MM.1S (cell line): Measurements from ENCODE around the gene HS1BP3.
A peak's percentile ranks its signal among the peaks of the same experiment; 100 is the strongest.

Source experiments
- DNase-seq: peaks from one replicate; pipeline ENCODE4 v3.0.0-alpha.2; 2015
- H2AFZ ChIP-seq: fragments of 300-600 bp; sonication (generic); 2 replicates; pipeline ENCODE4 v1.6.0; 2016; ENCODE audit warnings: antibody characterized with exemption, low read length
- H3F3A ChIP-seq: fragments of 300-600 bp; sonication (generic); 2 replicates; pipeline ENCODE4 v1.6.1; 2016; ENCODE audit warnings: mild to moderate bottlenecking, antibody characterized with exemption, low read length, moderate library complexity, mixed read lengths; ENCODE audit not compliant: insufficient read depth
- H3K27ac ChIP-seq: fragments of 300-600 bp; sonication (generic); 2 replicates; pipeline ENCODE4 v1.5.1; 2016; ENCODE audit warnings: mild to moderate bottlenecking, low read length
- H3K27me3 ChIP-seq: fragments of 300-600 bp; sonication (generic); replicated peaks from 2 replicates; pipeline ENCODE4 v1.6.0; 2016; ENCODE audit warnings: low read length; ENCODE audit not compliant: insufficient read depth
- H3K36me3 ChIP-seq: fragments of 300-600 bp; sonication (generic); replicated peaks from 2 replicates; pipeline ENCODE4 v1.6.1; 2016; ENCODE audit warnings: mild to moderate bottlenecking, low read length, mixed read lengths; ENCODE audit not compliant: insufficient read depth
- H3K4me1 ChIP-seq: fragments of 300-600 bp; sonication (generic); 2 replicates; pipeline ENCODE4 v1.6.1; 2016; ENCODE audit warnings: low read length, mixed read lengths
- H3K4me2 ChIP-seq: fragments of 300-600 bp; sonication (generic); 2 replicates; pipeline ENCODE4 v1.6.0; 2016; ENCODE audit warnings: low read depth, low read length
- H3K4me3 ChIP-seq: fragments of 300-600 bp; sonication (generic); 2 replicates; pipeline ENCODE4 v1.5.1; 2016; ENCODE audit warnings: low read length, mixed read lengths
- H3K79me2 ChIP-seq: fragments of 300-600 bp; sonication (generic); 2 replicates; pipeline ENCODE4 v1.6.1; 2016; ENCODE audit warnings: mixed run types, low read length, mixed read lengths
- H3K9ac ChIP-seq: fragments of 300-600 bp; sonication (generic); 2 replicates; pipeline ENCODE4 v1.6.1; 2016; ENCODE audit warnings: low read length, mixed read lengths
- H3K9me2 ChIP-seq: fragments of 300-600 bp; sonication (generic); replicated peaks from 2 replicates; pipeline ENCODE4 v1.6.1; 2016; ENCODE audit warnings: mild to moderate bottlenecking, low read length, mixed read lengths; ENCODE audit not compliant: insufficient read depth
- H3K9me3 ChIP-seq: fragments of 300-600 bp; sonication (generic); replicated peaks from 2 replicates; pipeline ENCODE4 v1.6.1; 2016; ENCODE audit warnings: mild to moderate bottlenecking, low read length, mixed read lengths; ENCODE audit not compliant: insufficient read depth
- H4K20me1 ChIP-seq: fragments of 300-600 bp; sonication (generic); 2 replicates; pipeline ENCODE4 v1.6.1; 2016; ENCODE audit warnings: mild to moderate bottlenecking, low read length, moderate library complexity, mixed read lengths; ENCODE audit not compliant: insufficient read depth
- CTCF ChIP-seq: fragments of 300-600 bp; sonication (generic); IDR thresholded peaks from 2 replicates; pipeline ENCODE4 v1.5.1; 2016; ENCODE audit warnings: antibody characterized with exemption, low read length, mixed read lengths
- EZH2 ChIP-seq: fragments of 300-600 bp; sonication (generic); optimal IDR thresholded peaks from 2 replicates; pipeline ENCODE3; 2017; ENCODE audit warnings: low read depth, mild to moderate bottlenecking, antibody characterized with exemption, low read length, mixed read lengths
- EZH2phosphoT487 ChIP-seq: fragments of 300-600 bp; sonication (generic); IDR thresholded peaks from 2 replicates; pipeline ENCODE4 v1.6.1; 2018; ENCODE audit warnings: antibody characterized with exemption, low read length

HS1BP3 gene

GRCh38 chr2:20612925-20613916 lies 37.7 kb downstream of the HS1BP3 start:
- Histone ChIP-seq H3K9me2 (no peaks in the 10 kb centered on the region), H3F3A (peaks cover 10% of the 10 kb centered on the region; the same call in 1 of the 2 replicates), H3K27ac (peak overlapping the region; percentile 31; the same call in 1 of the 2 replicates), H3K4me1 (peaks cover 15% of the 10 kb centered on the region), H4K20me1 (no peaks in the 10 kb centered on the region), H3K4me3 (no peak overlapping the region), H3K36me3 (no peaks in the 10 kb centered on the region), H3K79me2 (no peaks in the 10 kb centered on the region), H2AFZ (no peak overlapping the region), H3K9me3 (no peaks in the 10 kb centered on the region), H3K27me3 (no peaks in the 10 kb centered on the region), H3K9ac (no peak overlapping the region), H3K4me2 (no peak overlapping the region)
- no peak for DNase-seq
- TF ChIP-seq EZH2 (no peak), EZH2phosphoT487 (no peak), CTCF (no peak)

GRCh38 chr2:20611844-20612356 lies 39.0 kb downstream of the HS1BP3 start:
- no peak for DNase-seq
- Histone ChIP-seq H3F3A (peaks cover 10% of the 10 kb centered on the region; the same call in 1 of the 2 replicates), H3K4me3 (no peak overlapping the region), H3K27me3 (no peaks in the 10 kb centered on the region), H3K9me2 (no peaks in the 10 kb centered on the region), H3K9ac (no peak overlapping the region), H3K36me3 (no peaks in the 10 kb centered on the region), H3K4me2 (no peak overlapping the region), H2AFZ (no peak overlapping the region), H3K4me1 (peaks cover 15% of the 10 kb centered on the region), H3K9me3 (no peaks in the 10 kb centered on the region), H4K20me1 (no peaks in the 10 kb centered on the region), H3K79me2 (no peaks in the 10 kb centered on the region), H3K27ac (no peak overlapping the region)
- TF ChIP-seq EZH2 (no peak), CTCF (no peak), EZH2phosphoT487 (no peak)

GRCh38 chr2:20611077-20611843 lies 39.6 kb downstream of the HS1BP3 start:
- H3K9me2 ChIP-seq: no peaks in the 10 kb centered on the region
- no peak overlapping the region for H3K4me2 ChIP-seq
- no peaks in the 10 kb centered on the region for H3K27me3 ChIP-seq
- peaks cover 15% of the 10 kb centered on the region for H3K4me1 ChIP-seq
- peaks cover 10% of the 10 kb centered on the region; the same call in 1 of the 2 replicates for H3F3A ChIP-seq
- no peaks in the 10 kb centered on the region for H3K9me3 ChIP-seq
- H2AFZ ChIP-seq: no peak overlapping the region
- no peaks in the 10 kb centered on the region for H3K36me3 ChIP-seq
- no peak overlapping the region for H3K4me3 ChIP-seq
- H4K20me1 ChIP-seq: no peaks in the 10 kb centered on the region
- H3K27ac ChIP-seq: no peak overlapping the region
- no peak for DNase-seq
- no peak overlapping the region for H3K9ac ChIP-seq
- TF ChIP-seq EZH2phosphoT487: no peak
- no peak for TF ChIP-seq EZH2
- TF ChIP-seq CTCF: no peak
- H3K79me2 ChIP-seq: no peaks in the 10 kb centered on the region
